NCI-H510A (cell line): ENCODE measurements around the gene ENDOU.

Experiments used
- DNase-seq: peaks from one replicate; lab custom pipeline; 2025; lab: John Stamatoyannopoulos, UW

ENDOU gene

GRCh38 chr12:47725091-47725772 lies at the start of gene ENDOU:
ENDOU (minus strand) TSS chr12:47725490; CDS start chr12:47725413, 77 bp downstream.
- no peak for DNase-seq

DNA sequence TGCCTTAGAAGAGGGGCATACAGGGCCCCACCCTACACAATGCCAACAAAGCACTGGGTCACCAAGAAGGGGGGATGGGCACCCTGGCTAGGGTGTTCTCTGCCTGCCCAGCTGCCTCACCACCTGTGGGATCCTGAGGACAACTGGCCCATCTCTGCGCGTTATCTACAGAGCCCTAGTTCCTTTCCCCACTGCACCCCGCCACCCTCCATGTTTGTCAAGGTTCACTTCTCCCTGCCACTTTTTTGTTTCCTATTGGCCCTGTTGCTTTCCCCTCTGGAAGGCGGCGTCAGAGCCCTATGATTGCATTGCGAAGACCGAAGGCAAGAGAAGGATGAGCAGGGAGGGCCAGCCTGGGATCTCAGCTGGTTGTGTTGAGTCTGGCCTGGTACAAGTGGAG lies 49.4 kb upstream of the ENDOU start:
- DNase-seq = no peak

DNA sequence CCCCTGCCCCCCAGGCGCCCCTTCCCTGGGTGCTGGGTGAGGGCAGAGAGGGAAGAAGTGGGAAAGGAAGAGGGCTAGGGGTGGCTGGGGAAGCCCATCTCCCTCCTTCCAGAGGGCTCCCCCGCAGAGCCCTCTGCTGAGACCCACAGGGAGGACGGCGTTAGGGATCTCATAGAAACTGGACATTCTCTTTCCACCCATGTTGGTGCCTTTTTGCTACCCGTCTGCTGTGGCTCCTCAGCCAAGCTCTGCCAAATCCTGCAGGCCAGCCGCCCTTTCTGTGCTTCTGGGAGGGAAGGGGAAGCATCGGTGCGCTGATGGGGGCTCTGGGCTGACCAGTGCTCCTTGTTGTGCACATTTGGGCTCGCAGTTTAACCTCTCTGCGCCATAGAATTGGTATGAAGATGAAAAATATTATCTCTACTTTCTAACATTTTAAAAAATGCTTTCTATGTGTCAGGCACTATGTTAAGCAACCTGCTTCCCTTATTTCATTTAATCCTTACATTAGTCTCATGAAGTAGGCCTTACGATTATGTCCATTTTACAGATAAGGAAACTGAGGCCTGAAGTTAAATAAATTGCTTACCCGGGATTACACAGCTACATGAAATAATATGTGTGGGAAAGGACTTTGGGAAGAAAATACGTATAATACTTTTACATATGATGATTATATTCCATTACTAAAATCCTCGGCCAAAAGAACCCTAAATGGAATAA lies 48.7 kb upstream of the ENDOU start:
- DNase-seq = no peak

- peak; percentile 50 for DNase-seq
Observed at GRCh38 chr12:47773062-47773857, 48.0 kb upstream of the ENDOU start, which contains the start of gene SLC48A1. SLC48A1 (plus strand) TSS chr12:47773238; CDS start chr12:47773305, 67 bp downstream.

DNA sequence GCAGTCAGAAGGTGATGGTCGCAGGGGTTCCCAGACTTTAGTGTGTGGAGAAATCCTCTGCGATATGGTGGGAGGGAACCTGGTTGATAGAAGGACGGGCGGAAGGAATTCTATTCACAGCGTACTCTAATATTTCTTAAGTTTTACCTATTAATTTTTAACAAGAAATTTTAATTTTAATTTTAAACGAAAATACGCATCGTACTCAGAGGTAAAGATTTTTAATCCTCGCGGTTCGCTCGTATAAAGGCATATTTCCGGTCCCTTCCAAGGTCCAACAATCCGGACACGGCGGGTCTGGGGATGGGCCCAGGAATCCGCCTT lies 47.4 kb upstream of the ENDOU start:
- DNase-seq = no peak

DNA sequence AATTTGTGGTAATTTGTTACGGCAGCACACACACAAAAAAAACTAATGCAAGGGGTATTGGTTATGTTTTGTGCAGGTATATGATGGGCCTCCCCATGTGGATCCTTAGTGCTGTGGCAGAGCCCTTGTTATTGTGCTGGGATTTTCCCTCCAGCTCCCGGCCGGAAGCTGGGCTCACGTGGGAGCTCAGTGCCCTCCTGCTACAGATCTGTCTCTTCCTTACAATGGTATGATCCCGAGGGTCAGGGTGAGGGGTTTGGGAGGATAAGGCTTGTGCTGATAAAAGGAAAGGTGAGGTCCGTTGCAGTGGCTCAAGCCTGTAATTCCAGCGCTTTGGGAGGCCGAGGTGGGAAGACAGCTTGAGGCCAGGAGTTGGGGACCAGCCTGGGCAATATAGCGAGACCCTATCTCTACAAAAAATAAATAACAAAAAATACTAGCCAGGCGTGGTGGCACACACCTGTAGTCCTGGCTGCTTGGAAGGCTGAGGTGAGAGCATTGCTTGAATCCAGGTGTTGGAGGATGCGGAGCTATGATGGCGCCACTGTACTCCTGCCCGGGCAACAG lies 46.9 kb upstream of the ENDOU start:
- no peak for DNase-seq

DNA sequence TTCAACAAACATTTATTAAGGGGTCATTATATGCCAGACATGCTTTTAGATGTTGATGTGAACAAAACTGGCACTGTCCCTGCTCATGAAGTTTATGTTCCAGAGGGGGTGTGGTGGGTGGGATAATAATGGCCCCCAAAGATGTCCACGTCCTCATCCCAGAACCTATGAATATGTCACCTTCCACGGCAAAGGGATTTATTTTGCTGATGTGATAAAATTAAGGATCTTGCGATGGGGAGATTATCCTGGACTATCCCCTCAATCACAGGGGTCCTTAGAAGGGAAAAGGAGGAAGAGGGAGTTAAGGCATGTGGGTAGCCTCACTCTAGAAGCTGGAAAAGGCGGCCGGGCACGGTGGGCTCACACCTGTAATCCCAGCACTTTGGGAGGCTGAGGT lies 46.0 kb upstream of the ENDOU start:
- DNase-seq = no peak

- DNase-seq = no peak
Observed at GRCh38 chr12:47770086-47770726, 44.9 kb upstream of the ENDOU start.

DNA sequence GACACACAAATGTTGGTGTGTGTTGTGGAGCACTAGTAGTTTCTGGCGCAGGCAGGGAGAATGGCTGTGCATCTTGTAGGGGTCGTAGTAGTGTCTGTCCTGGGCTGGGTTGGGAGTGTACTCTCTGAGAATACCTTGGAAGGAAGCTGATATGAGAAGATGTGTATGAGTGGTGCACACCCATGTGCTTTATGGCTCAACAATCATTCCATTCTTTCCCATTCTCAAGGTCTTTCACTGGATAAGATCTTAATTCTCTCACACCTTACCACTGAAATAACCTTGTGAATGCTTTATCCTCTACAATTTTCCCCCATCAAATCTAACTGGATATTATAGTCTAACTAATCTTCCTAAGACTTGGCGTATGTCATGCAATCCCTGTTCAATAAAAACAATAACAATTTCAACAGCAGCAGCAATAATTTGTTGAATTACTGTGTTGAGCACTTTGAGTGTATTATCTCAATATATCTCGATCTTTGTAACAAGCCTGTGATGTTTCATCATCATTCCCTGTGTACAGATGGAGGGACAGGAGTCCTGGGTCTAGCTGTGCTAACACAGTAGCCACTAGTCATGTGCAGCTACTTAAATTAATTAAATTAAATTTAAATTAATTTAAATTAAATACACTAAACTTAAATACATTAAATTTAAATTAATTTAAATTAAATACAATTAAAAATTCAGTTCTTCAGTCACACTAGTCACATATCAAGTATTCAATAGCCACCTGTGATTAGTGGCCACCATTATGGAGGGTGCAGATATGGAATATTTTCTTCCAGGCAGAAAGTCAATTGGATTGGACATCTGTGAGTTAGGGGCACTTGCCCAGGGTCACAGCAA lies 44.2 kb upstream of the ENDOU start:
- DNase-seq = no peak

DNA sequence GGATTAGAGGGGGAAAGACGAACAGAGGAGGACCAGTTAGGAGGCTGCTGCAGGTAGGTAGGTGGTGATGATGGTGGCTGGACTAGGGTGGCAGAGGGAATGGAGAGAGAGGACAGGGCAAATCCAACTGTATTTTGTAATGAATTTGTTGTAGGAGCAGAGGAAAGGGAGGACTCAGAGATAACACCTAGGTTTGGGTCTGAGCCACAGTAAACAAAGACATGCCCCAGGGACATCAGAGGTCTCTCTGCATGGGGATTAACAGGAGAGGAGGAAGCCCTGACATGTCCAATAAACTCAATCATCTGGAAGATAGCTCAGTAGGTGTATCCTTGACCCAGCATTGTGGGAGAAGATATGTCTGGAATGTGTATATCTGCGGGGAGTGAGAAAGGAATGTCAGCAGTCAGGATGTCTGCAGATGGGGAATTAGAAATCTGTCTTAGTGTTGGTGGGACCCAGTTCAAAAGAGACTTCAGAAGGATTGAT lies 43.1 kb upstream of the ENDOU start:
- no peak for DNase-seq

DNA sequence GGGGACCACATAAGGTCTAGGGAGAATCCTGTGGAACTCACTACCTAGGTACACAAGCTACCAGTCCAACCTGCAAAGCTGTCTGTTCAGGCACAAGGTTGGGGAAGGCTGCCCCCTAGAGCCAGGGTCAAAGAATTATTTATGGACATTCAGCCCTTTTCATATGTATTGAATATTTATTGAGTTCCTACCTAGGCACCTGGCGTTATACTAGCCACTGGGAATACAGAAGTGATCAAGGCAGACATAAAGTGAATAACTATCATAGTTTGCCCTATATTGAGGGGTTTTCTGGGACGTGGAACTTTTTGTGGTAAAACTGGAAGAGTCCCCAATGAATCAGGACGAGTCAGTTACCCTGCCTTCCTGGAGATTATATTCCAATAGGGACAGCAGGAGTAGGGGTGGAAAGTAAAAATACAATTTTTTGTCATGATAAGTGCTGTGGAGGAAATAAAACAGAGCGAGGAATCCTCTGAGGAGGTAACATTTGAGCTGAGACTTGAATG lies 42.0 kb upstream of the ENDOU start:
- DNase-seq = no peak

DNA sequence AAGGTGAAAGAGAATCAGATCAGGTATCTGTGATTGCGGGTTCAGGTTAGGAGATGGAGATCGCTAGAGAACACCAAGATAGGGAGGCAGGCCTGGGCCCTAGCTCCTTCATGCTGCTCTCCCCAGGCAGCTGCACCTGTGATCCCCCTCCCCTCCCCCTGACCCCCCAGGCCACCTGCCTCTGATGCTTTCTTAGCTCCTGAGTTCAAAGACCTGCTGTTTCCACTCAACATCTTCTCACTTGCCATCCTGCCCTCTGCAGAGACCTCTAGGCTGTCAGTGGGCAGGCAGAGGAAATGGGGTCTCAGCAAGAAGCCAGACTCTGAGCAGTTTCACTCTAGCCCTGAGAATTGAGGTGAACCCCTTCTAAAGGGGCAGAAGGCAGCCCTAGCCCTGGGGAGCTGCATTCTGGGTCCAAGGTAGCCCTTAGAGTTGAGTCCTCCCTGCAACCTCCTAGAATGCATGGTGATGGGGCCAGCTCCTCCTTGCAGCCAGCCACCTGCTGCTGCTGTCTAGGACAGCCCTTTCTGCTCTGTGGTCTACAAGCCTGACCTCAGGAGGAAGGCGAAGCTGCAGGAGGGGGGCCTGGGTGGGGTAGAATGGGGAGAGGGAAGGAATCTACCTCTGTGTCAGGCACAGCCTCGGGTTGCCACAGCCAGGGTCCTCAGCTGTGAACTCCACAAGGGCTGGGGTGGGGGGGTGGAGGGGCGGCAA lies 41.4 kb upstream of the ENDOU start:
- no peak for DNase-seq

DNA sequence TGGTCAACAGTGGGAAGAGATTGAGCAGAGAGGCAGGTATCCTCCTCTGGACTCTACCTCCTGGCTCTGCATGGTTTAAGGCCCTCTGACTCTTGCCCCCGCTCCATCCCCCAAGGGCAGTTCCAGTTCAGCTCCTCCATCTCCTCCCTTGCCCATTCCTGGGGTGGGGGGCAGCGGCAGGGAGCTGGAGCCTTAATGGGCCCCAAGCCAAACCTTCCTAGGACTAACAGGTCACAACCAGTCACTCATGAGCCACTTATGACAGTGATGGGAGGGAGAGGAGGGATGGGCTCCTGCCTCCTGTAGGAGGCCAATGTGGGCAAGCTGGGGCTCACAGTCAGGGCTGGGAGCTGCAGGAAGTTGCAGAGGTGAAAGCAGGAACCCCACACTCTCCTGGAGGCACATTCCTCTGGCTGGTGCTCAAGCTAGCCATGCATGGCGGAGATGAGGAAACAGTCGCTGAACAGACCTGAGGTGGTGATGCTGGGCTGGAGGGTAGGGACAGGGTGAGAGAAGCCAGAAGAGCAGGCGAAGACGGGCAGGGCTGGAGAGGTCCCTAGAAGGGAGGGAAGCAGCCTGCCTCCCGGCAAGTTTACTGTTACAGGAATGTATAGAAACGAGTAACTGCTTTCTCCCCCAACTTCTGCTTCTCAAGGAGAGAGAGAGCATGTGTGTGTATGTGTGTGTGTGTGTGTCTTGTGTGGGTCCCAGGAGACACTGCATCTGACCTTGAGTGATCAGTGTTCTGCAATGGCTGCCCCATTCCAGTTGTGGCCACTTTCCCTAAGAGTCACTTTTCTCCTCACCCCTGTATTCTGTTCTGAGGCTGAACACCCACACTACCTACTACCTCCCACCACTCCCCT lies 38.4 kb upstream of the ENDOU start:
- DNase-seq = no peak

GRCh38 chr12:47762850-47763465 lies 37.7 kb upstream of the ENDOU start:
- DNase-seq = no peak

DNA sequence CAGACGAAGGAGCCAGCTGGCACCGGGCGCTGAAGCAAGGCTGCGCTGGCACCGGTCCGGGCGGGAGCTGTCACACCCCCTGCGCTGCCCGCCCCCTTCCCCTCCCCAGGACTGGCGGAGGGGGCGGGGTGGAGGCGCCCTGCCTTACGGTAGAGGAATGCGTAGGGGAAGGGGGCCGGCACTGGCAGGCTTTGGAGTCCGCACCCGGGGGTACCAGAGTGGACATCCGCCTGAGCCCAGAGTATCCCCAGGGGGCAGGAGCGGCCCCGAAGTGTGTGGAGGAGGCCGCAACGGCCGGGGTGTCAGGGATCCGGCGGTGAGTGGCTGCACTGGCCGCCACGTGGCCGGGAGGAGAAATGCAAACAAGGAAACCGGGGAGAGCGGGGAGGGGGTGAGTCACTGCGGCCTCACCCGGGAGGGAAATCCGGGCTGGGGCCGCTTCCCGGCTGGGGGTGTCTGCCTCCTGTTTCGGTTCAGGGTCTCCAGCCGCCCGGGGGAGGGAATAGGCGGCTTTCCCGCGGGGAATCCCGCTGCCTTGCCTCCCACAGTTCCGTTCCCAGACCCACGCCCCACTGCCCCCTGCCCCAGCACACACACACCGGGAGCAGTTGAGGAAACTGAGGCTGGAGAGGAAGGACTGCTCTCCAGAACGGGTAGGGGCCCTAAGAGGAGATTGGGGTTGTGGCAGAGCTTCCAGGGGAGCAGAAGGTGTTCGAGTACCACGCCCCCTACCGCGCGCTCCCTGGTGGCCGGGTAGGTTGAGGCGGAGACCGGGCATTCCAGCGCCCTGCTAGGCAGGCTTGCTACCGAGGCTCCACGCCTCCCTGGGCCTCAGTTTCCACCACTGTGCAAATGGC lies 33.8 kb upstream of the ENDOU start, which contains the start of gene RAPGEF3:
RAPGEF3 (minus strand) TSS at position 47 of the 857 bp plus-strand sequence. CDS start 324 bp downstream, outside the sequence.
- DNase-seq = peak; percentile 38

GRCh38 chr12:47758584-47758833 lies 33.2 kb upstream of the ENDOU start:
- DNase-seq = no peak

DNA sequence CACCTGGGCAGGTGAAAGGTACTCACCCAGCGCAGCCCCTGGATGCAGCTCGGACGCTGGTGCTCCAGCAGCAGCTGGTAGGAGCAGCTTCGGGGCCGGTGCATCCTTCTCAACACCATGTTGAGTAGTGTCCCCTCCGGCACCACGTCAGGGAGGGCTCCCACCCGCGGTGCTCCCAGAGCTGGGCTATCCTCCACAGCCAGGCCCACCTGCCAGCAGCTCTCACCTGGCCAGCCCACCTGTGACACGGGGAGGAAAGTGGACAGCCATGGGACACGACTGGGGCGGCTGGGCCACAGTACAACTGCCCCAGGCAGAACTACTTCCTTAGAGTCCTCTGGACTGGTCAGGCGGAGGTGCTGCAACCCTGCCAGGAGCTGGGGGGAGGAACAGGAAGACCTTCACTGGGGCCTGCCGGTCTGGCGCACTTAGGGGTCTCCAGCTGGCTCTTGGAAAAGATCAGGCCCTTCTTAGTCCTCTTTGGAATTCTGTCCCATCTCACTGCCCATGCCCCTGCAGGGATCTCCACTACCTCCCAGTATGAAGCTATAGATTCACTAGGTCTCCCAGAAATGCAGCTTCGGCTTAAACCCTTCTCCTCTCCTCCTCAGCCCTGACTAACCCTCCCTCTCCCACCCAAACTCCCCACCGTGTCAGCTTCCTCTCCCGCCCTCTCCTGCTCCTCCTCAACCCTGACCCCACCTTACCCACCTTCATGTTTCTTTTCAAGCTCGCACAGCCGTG lies 32.7 kb upstream of the ENDOU start:
- no peak for DNase-seq
